ENCODE data around the gene CELF5.

Gene CELF5

DNA sequence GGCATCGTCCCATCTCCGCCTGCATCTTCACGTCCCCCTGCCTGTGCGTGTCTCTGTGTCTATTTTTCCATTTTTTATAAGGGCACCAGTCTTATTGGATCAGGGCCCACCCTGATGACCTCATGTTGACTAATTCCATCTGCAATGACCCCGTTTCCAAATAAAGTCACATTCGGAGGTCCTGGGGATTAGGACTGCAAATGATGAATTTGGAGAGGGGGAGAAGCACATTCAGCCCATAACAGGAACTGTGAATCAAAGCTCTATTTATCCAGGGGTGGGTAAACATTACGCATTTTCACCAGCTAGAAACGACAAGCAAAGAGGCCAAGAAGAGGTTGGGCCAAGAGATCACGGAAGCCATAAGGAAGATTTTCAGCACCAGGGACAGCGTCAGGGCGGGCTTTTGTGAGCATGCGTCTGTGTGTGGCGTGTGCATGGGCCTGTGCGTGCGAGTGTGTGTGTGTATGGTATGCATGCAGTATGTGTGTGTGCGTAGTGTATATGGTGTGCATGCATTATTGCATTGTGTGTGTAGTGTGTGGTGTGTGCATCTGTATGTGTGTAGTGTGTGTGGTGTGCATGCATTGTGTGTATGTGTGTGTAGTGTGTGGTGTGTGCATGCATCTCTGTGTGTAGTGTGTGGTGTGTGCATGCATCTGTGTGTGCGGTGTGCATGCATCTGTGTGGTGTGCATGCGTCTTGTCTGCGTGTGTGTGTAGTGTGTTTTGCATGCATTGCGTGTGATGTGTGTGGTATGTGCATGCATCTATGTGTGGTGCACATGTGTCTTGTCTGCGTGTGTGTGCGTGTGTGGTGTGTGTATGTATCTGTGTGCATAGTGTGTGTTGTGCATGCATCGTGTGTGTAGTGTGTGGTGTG lies 19.6 kb downstream of the CELF5 start:
- no peaks in the 10 kb centered on the region for H3K36me3 Mint-ChIP-seq
- H3K9me3 Mint-ChIP-seq, result no peaks in the 10 kb centered on the region
- peaks cover 3% of the 10 kb centered on the region for H3K27me3 Mint-ChIP-seq
- H3K27ac Mint-ChIP-seq, result no peak overlapping the region
- H3K4me3 Mint-ChIP-seq, result no peak overlapping the region
- H3K4me1 Mint-ChIP-seq, result no peaks in the 10 kb centered on the region

DNA sequence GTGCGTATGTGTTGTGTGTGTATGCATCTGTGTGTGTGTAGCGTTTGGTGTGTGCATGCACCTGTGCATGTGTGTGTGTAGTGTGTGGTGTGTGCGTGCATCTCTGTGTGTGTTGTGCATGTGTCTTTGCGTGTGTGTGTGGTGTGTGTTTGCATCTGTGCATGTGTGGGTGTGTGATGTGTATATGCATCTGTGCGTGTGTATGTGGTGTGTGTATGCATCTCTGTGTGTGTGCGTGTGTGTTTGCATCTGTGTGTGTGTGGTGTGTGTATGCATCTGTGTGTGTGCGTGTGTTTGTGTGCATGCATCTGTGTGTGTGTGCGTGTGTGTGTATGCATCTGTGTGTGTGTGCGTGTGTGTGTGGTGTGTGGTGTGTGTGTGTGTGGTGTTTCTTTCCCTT lies 20.6 kb downstream of the CELF5 start:
- no peaks in the 10 kb centered on the region for H3K4me1 Mint-ChIP-seq
- H3K27me3 Mint-ChIP-seq, result peaks cover 3% of the 10 kb centered on the region
- no peaks in the 10 kb centered on the region for H3K9me3 Mint-ChIP-seq
- no peak overlapping the region for H3K27ac Mint-ChIP-seq
- no peaks in the 10 kb centered on the region for H3K36me3 Mint-ChIP-seq
- H3K4me3 Mint-ChIP-seq, result no peak overlapping the region

DNA sequence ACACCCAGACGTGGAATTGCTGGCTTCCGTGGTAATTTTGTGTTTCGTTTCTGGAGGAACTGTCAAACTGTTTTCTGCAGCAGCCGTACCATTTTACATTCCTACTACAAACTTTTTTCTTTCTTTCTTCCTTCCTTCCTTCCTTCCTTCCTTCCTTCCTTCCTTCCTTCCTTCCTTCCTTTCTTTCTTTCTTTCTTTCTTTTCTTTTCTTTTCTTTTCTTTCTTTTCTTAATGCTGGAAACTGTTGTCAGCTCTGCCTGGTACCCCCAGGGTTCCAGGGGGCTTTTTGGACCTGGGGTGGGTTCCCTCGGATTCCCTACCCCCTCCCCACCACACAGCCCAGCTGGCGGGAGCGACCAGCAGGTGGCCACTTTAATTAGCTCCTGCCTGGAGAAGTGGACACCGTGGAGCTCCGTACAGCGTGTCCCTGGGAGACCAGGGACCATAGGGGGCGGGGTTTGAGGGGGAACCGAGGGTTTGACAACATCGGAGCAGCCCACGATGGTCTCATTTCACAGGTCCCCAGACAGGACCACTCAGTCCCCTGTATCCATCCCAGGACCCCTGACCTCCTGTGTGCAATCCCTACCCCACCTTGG lies 24.4 kb downstream of the CELF5 start:
- Mint-ChIP-seq H3K9me3 (no peaks in the 10 kb centered on the region), H3K4me3 (no peak overlapping the region), H3K27ac (no peak overlapping the region), H3K27me3 (peaks cover 5% of the 10 kb centered on the region), H3K4me1 (no peaks in the 10 kb centered on the region), H3K36me3 (no peaks in the 10 kb centered on the region)

DNA sequence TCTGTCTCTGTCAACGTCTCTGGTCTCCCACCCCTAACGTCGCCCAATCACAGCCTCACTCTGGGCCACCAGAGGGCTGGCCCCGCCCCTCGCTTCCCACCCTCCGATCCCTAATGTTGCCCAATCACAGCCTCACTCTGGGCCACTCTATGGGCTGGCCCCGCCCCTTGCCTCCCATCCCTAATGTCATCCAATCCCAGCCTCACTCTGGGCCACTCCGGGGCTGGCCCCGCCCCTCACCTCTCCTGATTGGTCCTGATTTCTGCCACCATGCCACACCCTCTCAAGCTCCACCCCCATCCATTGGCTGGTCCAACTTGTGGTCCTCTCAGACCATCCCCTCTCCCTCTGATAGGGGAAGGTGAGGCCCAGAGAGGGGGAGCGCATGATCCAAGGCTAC lies 24.9 kb downstream of the CELF5 start:
- Mint-ChIP-seq H3K9me3 (no peaks in the 10 kb centered on the region), H3K4me3 (no peak overlapping the region), H3K27me3 (peaks cover 5% of the 10 kb centered on the region), H3K27ac (no peak overlapping the region), H3K4me1 (no peaks in the 10 kb centered on the region), H3K36me3 (no peaks in the 10 kb centered on the region)

DNA sequence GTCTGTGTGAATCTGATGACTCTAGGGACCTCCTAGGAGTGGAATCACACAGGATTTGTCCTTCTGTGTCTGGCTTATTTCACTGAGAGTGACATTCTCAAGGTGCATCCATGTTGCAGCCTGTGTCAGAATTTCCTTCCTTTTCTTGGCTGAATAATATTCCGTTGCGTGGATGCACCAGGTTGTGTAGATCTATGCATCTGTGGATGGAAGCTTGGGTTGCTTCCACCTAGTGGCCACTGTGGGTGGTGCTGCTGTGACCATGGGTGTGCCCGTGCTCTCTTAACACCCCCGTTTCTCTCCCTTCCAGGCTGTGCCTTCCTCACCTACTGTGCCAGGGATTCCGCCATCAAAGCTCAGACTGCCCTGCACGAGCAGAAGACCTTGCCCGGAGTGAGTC lies 26.2 kb downstream of the CELF5 start:
- Mint-ChIP-seq H3K4me1 (no peaks in the 10 kb centered on the region), H3K27ac (no peak overlapping the region), H3K4me3 (no peak overlapping the region), H3K27me3 (peaks cover 5% of the 10 kb centered on the region), H3K36me3 (no peaks in the 10 kb centered on the region), H3K9me3 (no peaks in the 10 kb centered on the region)

DNA sequence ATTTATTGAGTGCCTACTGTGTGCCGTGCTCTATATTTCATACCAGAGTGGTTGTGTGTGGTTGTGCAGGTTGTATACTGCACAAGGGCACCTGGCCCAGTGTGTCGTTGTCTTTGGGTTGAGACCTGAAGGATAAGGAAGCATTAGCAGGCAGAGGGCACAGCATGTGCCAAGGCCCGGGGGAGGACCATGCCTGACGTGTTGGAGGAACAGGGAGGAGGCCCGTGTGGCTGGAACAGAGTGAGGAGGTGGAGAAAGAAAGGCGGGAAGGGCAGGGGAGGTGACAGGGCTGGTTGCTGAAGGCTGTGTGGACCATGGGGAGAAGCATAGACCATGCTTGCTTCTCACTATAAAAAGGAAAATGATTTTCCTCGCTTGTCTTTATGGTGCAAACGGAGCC lies 26.8 kb downstream of the CELF5 start:
- no peaks in the 10 kb centered on the region for H3K4me1 Mint-ChIP-seq
- no peak overlapping the region for H3K27ac Mint-ChIP-seq
- no peaks in the 10 kb centered on the region for H3K9me3 Mint-ChIP-seq
- H3K27me3 Mint-ChIP-seq, result peaks cover 5% of the 10 kb centered on the region
- no peak overlapping the region for H3K4me3 Mint-ChIP-seq
- H3K36me3 Mint-ChIP-seq, result no peaks in the 10 kb centered on the region

DNA sequence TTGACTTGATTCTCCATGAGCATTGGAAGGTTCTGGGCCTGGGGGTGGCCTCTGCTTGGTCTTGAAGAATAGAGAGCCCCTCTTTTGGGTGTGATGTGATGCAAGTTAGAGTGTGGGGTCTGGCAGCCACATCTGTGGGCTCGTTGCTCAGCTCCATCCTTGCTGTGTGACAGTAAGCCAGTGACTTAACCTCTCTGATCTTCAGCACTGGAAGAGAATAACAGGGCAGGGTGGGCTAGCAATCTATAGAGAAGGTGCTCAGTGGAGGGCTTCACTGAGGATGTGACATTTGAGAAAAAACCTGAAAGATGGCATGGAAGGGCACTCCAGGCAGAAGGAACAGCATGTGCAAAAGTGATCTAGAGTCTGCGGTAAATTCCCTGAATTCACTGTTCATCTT lies 28.2 kb downstream of the CELF5 start:
- no peak overlapping the region for H3K27ac Mint-ChIP-seq
- H3K36me3 Mint-ChIP-seq, result no peaks in the 10 kb centered on the region
- no peaks in the 10 kb centered on the region for H3K4me1 Mint-ChIP-seq
- peaks cover 5% of the 10 kb centered on the region for H3K27me3 Mint-ChIP-seq
- no peaks in the 10 kb centered on the region for H3K9me3 Mint-ChIP-seq
- no peak overlapping the region for H3K4me3 Mint-ChIP-seq

DNA sequence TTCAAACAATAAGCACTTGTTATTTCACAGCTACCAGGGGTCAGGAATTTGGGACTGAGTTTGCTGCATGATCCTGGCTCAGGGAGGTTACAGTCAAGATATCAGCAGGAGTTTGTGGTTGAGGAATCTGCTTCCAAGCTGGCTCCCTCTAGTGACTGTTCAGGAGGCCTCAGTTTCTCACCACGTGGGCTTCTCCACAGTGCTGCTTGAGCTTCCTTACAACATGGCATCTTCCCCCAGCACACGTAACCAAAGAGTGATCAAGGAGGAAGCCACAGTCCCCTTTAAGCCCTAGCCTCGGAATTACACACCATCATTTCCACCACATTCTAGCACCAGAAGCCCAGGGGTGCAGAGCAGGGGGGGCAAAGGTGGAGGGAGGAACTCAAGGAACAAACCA lies 28.8 kb downstream of the CELF5 start:
- peaks cover 5% of the 10 kb centered on the region for H3K27me3 Mint-ChIP-seq

DNA sequence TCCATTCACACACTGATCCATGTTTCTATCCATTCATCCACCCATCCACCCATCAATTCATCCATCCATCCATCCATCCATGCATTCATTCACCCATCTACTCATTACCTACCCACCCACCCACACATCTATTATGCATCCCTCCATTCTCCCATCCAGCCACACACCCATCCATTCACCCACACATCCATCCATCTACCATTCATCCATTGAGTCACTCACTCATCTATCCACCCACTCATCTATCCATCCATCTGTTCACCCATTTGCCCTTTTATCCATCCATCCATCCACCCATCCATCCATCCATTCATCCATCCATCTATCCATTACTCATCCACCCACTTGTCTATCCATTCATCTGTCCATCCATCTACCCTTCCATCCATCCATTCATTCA lies 30.1 kb downstream of the CELF5 start:
- H3K4me1 Mint-ChIP-seq, result no peaks in the 10 kb centered on the region
- no peaks in the 10 kb centered on the region for H3K36me3 Mint-ChIP-seq
- no peak overlapping the region for H3K27ac Mint-ChIP-seq
- H3K9me3 Mint-ChIP-seq, result no peaks in the 10 kb centered on the region
- H3K4me3 Mint-ChIP-seq, result no peak overlapping the region
- peaks cover 5% of the 10 kb centered on the region for H3K27me3 Mint-ChIP-seq

More for the DNA sequence above, 28.8 kb downstream of the CELF5 start:
- H3K9me3 Mint-ChIP-seq, result no peaks in the 10 kb centered on the region
- no peak overlapping the region for H3K4me3 Mint-ChIP-seq
- no peaks in the 10 kb centered on the region for H3K36me3 Mint-ChIP-seq
- H3K4me1 Mint-ChIP-seq, result no peaks in the 10 kb centered on the region
- no peak overlapping the region for H3K27ac Mint-ChIP-seq

DNA sequence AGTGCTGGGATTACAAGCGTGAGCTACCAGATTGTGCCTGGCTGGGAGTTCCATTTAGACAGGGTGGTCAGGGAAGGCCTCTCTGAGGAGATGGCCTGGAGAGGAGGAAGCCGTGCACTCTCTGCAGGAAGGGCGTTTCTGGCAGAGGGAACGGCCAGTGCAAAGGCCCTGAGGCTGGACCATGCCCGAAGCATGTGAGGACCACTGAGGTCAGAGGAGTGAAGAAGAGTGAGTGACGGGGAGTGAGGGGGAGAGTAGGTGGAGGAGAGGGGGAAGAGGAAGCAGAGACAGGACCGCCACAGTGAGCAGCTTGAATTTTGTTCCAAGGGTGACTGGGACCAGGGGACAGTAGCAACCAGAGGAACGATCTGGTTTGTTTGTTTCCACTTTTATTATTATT lies 32.6 kb downstream of the CELF5 start:
- Mint-ChIP-seq H3K4me3 (no peak overlapping the region), H3K27ac (no peak overlapping the region), H3K36me3 (no peaks in the 10 kb centered on the region), H3K4me1 (no peaks in the 10 kb centered on the region), H3K9me3 (no peaks in the 10 kb centered on the region), H3K27me3 (no peaks in the 10 kb centered on the region)

DNA sequence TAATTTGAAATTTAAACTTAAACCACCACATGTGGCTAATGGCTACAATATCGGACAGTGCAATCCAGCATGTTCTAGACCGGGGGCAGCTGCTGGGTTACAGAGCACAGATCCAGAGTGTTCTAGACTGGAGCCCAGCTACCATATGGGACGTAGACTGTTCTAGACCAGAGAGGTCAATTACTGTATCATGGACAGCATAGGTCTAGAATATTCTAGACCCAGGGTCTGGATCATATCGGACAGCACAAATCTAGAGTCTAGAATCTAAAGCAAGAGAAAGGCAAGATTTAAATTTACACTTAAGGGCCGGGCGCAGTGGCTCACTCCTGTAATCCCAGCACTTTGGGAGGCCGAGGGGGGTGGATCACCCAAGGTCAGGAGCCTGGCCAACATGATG lies 37.9 kb downstream of the CELF5 start:
- H3K27me3 Mint-ChIP-seq, result no peaks in the 10 kb centered on the region
- no peaks in the 10 kb centered on the region for H3K9me3 Mint-ChIP-seq
- H3K4me1 Mint-ChIP-seq, result no peaks in the 10 kb centered on the region
- no peak overlapping the region for H3K27ac Mint-ChIP-seq
- no peak overlapping the region for H3K4me3 Mint-ChIP-seq
- H3K36me3 Mint-ChIP-seq, result no peaks in the 10 kb centered on the region

DNA sequence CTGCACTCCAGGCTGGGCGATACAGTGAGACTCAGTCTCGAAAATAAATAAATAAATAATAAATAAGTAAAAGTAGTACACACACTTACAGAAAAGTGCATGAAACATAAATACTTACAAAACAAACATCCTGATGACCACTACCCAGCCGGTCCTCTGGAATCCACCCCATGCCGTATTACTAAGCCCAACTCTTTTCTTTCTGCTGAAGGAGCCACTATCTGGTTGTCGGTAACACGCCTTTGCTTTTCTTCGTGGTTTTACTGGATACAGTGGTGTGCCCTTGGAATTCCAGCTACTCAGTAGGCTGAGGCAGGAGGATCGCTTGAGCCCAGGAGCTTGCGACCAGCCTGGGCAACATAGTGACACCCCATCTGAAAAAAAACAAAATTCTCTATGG lies 39.4 kb downstream of the CELF5 start:
- Mint-ChIP-seq H3K36me3 (no peaks in the 10 kb centered on the region), H3K27me3 (peaks cover 4% of the 10 kb centered on the region), H3K27ac (no peak overlapping the region), H3K9me3 (no peaks in the 10 kb centered on the region), H3K4me1 (no peaks in the 10 kb centered on the region), H3K4me3 (no peak overlapping the region)

DNA sequence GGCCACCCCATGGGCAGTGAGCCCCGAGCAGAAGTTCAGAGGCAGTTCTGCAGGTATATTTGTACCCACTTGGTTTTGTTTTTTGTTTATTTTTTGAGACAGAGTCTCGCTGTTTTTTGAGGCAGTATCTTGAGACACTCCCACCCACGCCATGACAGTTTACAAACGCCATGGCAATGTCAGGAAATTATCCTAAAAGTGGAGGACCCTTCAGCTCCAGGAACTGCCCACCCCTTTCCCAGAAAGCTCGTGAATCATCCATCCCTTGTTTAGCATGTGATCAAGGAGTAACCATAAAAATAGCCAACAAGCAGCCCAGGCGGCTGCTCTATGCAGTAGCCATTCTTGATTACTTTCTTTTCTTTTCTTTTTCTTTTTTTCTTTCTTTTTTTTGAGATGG lies 41.0 kb downstream of the CELF5 start:
- Mint-ChIP-seq H3K36me3 (no peaks in the 10 kb centered on the region), H3K27me3 (peaks cover 14% of the 10 kb centered on the region), H3K27ac (no peak overlapping the region), H3K4me3 (no peak overlapping the region), H3K4me1 (no peaks in the 10 kb centered on the region), H3K9me3 (no peaks in the 10 kb centered on the region)

DNA sequence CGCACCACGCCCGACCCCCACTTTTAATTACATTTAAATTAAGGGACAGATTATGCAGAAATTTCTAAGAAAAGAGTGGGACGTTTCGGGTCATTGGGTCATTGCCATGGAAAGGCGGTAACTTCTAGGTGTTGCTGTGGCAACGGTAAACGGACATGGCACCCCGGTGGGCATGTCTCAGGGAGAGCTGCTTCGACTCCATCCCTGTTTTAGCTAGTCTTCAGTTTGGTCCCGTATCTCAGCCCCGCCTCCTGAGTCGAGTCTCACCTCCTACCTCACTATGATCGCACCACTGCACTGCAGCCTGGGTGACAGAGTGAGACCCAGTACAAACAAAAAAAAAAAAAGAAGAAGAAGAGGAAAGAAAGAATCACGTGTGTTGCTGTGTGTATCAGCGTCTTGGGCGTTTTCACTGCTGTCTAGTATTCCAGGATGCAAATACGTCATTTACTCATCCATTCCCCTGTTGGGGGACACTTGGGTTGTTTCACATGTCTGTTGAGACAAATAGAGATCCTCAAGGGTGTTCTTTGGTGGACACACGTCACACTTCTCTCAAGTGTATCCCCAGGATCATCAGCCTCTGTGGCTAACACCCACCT lies 41.7 kb downstream of the CELF5 start:
- no peaks in the 10 kb centered on the region for H3K4me1 Mint-ChIP-seq
- no peak overlapping the region for H3K27ac Mint-ChIP-seq
- H3K36me3 Mint-ChIP-seq, result no peaks in the 10 kb centered on the region
- peaks cover 14% of the 10 kb centered on the region for H3K27me3 Mint-ChIP-seq
- no peaks in the 10 kb centered on the region for H3K9me3 Mint-ChIP-seq
- H3K4me3 Mint-ChIP-seq, result no peak overlapping the region

DNA sequence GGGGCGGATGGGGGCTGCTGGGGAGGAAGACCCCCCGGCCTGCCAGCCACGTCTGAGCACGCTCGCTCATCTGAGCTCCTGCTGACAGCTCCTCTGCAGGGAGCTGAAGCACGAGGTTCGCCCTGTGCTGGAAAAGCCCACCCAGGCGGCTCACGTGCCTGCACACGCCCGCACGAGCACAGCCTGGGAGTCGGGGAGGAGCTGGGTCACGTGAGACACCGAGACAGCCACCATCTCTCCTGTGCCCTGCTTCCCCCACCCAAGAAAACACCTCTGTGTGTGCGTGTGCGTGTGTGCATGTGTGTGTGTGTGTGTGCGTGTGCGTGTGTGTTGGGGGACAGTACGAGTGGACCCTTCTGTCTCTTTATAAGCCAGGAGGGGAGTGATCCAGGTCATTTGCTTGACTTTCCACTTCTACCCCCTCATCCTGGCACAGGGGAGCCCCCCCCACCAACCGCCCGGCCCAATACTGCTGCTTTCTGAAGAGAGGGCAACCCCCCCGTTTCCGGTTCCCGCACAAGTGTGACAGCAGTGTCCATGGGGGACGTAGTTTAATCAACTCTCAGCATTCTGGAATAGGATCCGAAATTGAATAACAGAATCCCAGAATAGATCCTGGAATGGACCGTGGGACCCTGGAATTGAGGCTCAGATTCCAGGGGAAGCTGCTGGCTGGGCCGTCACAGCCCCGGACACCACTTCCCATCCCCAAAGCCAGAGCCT lies 42.5 kb downstream of the CELF5 start:
- peaks cover 19% of the 10 kb centered on the region for H3K27me3 Mint-ChIP-seq
- no peaks in the 10 kb centered on the region for H3K36me3 Mint-ChIP-seq
- H3K27ac Mint-ChIP-seq, result no peak overlapping the region
- no peaks in the 10 kb centered on the region for H3K9me3 Mint-ChIP-seq
- no peaks in the 10 kb centered on the region for H3K4me1 Mint-ChIP-seq
- no peak overlapping the region for H3K4me3 Mint-ChIP-seq

DNA sequence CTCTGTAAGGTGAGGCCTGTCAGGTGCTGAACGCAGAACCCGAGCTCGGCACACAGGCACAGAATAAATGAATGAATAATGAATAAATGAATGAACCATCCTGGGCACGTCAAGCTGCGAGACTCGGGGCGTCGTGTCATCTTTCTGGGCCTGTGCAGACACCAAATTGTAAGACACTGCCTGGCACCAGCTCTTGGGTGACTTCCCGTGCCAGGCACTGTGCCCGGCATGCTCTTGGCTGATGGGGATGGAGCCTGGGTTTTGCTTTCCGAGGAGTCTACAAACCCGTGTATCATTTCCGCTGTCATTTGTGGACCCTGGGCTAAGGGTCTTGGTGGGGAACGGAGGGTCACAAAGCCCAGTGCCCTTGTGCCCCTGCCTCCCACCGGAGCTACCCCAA lies 43.9 kb downstream of the CELF5 start:
- H3K27me3 Mint-ChIP-seq, result peaks cover 21% of the 10 kb centered on the region

More for the DNA sequence above, 43.9 kb downstream of the CELF5 start:
- Mint-ChIP-seq H3K4me3 (no peak overlapping the region), H3K4me1 (no peaks in the 10 kb centered on the region), H3K36me3 (no peaks in the 10 kb centered on the region), H3K27ac (no peak overlapping the region), H3K9me3 (no peaks in the 10 kb centered on the region)
